ENCODE data around the gene ATXN1.

The ATXN1 gene

GRCh38 chr6:16372029-16372776 is 389.1 kb downstream of the ATXN1 start:
- DNase-seq, result no peak

GRCh38 chr6:16371401-16371800 is 389.9 kb downstream of the ATXN1 start:
- no peak for DNase-seq

GRCh38 chr6:16370943-16371342 is 390.3 kb downstream of the ATXN1 start:
- no peak for DNase-seq

GRCh38 chr6:16369989-16370388 is 391.3 kb downstream of the ATXN1 start:
- no peak for DNase-seq

GRCh38 chr6:16369140-16369745 is 392.0 kb downstream of the ATXN1 start:
- DNase-seq, result no peak

GRCh38 chr6:16367571-16367970 is 393.7 kb downstream of the ATXN1 start:
- DNase-seq, result no peak

GRCh38 chr6:16363749-16364148 is 397.5 kb downstream of the ATXN1 start:
- DNase-seq, result no peak

- no peak for DNase-seq
Measured at GRCh38 chr6:16362819-16363589, 398.3 kb downstream of the ATXN1 start.

GRCh38 chr6:16362296-16362695 is 399.0 kb downstream of the ATXN1 start:
- DNase-seq, result no peak

GRCh38 chr6:16361861-16362260 is 399.4 kb downstream of the ATXN1 start:
- DNase-seq, result no peak

GRCh38 chr6:16361121-16361520 is 400.1 kb downstream of the ATXN1 start:
- no peak for DNase-seq

- no peak for DNase-seq
Measured at GRCh38 chr6:16360365-16360764, 400.9 kb downstream of the ATXN1 start.

- DNase-seq, result no peak
Measured at GRCh38 chr6:16359563-16359962, 401.7 kb downstream of the ATXN1 start.

- no peak for DNase-seq
Measured at GRCh38 chr6:16358531-16359138, 402.6 kb downstream of the ATXN1 start.

- no peak for DNase-seq
Measured at GRCh38 chr6:16355699-16356446, 405.4 kb downstream of the ATXN1 start.

- no peak for DNase-seq
Measured at GRCh38 chr6:16355238-16355637, 406.0 kb downstream of the ATXN1 start.

- no peak for DNase-seq
Measured at GRCh38 chr6:16354692-16355091, 406.6 kb downstream of the ATXN1 start.

- DNase-seq, result no peak
Measured at GRCh38 chr6:16352821-16353438, 408.3 kb downstream of the ATXN1 start.

GRCh38 chr6:16352258-16352635 is 409.0 kb downstream of the ATXN1 start:
- no peak for DNase-seq

GRCh38 chr6:16349544-16349943 is 411.7 kb downstream of the ATXN1 start:
- DNase-seq, result no peak

- no peak for DNase-seq
Measured at GRCh38 chr6:16346831-16347230, 414.4 kb downstream of the ATXN1 start.

All from GOT3 (cell line).